ENCODE data around the gene SEZ6. TPM values are rescaled to one million over a fixed set of nuclear protein-coding genes. Genes with fewer than 3 reads are reported as not detected.

SEZ6 gene
- total and polyA plus RNA-seq, 7 donors: 0.04 TPM; not detected in 6

- H3K9me3 ChIP-seq: no peaks in the 10 kb centered on the region
- H3K4me1 ChIP-seq: peaks cover 19% of the 10 kb centered on the region
- H3K27me3 ChIP-seq (ENCODE audit: insufficient read depth in 3 of 3, low read length in 2 of 3): no peaks in the 10 kb centered on the region
- intact Hi-C loops (cut with DNase I): loop anchor here in 1 of 2 donors (10.0 kb wide), 1 partner anchor 273 kb away; the partner anchor contains the start of gene BLTP2
- ATAC-seq: peak; percentile 20 to 70 (median 52)
- 25 to 58% (median 43%) methylated on average over 5 of the region's 5 CpGs for WGBS, 3 donors
- no peak for DNase-seq
- H3K36me3 ChIP-seq (ENCODE audit: insufficient read depth in 1 of 2, low read depth in 1 of 2): peaks cover 17 to 99% of the 10 kb centered on the region in 2 donors
- no peak overlapping the region for H3K4me3 ChIP-seq
- TF ChIP-seq, protein P1, sequence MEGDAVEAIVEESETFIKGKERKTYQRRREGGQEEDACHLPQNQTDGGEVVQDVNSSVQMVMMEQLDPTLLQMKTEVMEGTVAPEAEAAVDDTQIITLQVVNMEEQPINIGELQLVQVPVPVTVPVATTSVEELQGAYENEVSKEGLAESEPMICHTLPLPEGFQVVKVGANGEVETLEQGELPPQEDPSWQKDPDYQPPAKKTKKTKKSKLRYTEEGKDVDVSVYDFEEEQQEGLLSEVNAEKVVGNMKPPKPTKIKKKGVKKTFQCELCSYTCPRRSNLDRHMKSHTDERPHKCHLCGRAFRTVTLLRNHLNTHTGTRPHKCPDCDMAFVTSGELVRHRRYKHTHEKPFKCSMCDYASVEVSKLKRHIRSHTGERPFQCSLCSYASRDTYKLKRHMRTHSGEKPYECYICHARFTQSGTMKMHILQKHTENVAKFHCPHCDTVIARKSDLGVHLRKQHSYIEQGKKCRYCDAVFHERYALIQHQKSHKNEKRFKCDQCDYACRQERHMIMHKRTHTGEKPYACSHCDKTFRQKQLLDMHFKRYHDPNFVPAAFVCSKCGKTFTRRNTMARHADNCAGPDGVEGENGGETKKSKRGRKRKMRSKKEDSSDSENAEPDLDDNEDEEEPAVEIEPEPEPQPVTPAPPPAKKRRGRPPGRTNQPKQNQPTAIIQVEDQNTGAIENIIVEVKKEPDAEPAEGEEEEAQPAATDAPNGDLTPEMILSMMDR (IDR thresholded peaks at IDR 0.05): no peak
- peak overlapping the region; percentile 72 for H3K27ac ChIP-seq
Measured at GRCh38 chr17:28917465-28917864, 88.4 kb downstream of the SEZ6 start.

GRCh38 chr17:28917029-28917428 lies 88.8 kb downstream of the SEZ6 start:
- H3K27ac ChIP-seq: peak overlapping the region; percentile 72
- intact Hi-C loops (cut with DNase I): loop anchor here in 1 of 2 donors (10.0 kb wide), 1 partner anchor 272 kb away; the partner anchor contains the start of gene BLTP2
- ATAC-seq: peak; percentile 28 to 61 (median 50)

DNA sequence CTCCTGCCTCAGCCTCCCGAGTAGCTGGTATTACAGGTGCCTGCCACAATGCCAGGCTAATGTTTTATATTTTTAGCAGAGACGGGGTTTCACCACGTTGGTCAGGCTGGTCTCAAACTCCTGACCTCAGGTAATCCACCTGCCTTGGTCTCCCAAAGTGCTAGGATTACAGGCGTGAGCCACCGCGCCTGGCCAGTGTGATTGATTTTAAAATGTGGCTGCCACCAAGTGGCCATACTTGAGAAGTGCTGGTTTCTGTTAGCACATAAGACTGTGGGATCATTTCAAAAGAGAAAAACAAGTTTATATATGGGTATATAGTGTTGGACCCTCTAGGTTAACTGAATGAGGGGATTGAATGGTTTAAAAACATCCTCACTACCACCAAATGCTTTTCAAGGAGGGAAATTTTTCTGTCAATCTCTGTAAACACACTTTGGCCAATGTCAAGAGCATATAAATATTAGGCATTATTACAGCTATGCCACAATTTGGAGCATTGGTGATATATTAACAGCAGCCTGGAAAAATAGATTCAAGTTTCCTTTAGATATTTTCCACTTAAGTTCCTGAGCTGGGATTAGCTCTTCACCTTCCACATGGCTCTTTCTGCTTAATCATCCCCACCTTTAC lies 89.4 kb downstream of the SEZ6 start:
- ATAC-seq (peak; percentile 69 to 84 (median 74)), DNase-seq (no peak)
- TF ChIP-seq, protein P1 (IDR thresholded peaks at IDR 0.05): peak; percentile 69
- H3K4me3 ChIP-seq: no peak overlapping the region
- H3K4me1 ChIP-seq: peaks cover 19% of the 10 kb centered on the region
- H3K27ac ChIP-seq: peak overlapping the region; percentile 72
- H3K27me3 ChIP-seq (ENCODE audit: insufficient read depth in 3 of 3, low read length in 2 of 3): no peaks in the 10 kb centered on the region
- H3K9me3 ChIP-seq: no peaks in the 10 kb centered on the region
- 33 to 48% (median 37%) methylated on average over 6 of the region's 6 CpGs for WGBS, 3 donors
- intact Hi-C loops (cut with DNase I): loop anchor here in 1 of 2 donors (10.0 kb wide), 1 partner anchor 272 kb away; the partner anchor contains the start of gene BLTP2
- peaks cover 20 to 99% of the 10 kb centered on the region in 2 donors for H3K36me3 ChIP-seq (ENCODE audit: insufficient read depth in 1 of 2, low read depth in 1 of 2)

More at GRCh38 chr17:28917029-28917428, 88.8 kb downstream of the SEZ6 start:
- TF ChIP-seq, protein P1 (IDR thresholded peaks at IDR 0.05): no peak
- H3K4me1 ChIP-seq: peaks cover 19% of the 10 kb centered on the region
- DNase-seq: no peak
- H3K9me3 ChIP-seq: no peaks in the 10 kb centered on the region
- H3K4me3 ChIP-seq: no peak overlapping the region
- H3K27me3 ChIP-seq (ENCODE audit: insufficient read depth in 3 of 3, low read length in 2 of 3): no peaks in the 10 kb centered on the region
- WGBS, 3 donors: 42 to 74% (median 44%) methylated on average over 12 of the region's 12 CpGs
- peaks cover 20 to 99% of the 10 kb centered on the region in 2 donors for H3K36me3 ChIP-seq (ENCODE audit: insufficient read depth in 1 of 2, low read depth in 1 of 2)

- peaks cover 28 to 99% of the 10 kb centered on the region in 2 donors for H3K36me3 ChIP-seq (ENCODE audit: insufficient read depth in 1 of 2, low read depth in 1 of 2)
- H3K9me3 ChIP-seq: no peaks in the 10 kb centered on the region
- no peak overlapping the region for H3K4me3 ChIP-seq
- no peak for ATAC-seq
- intact Hi-C loops (cut with DNase I): loop anchor here in 1 of 2 donors (2.0 to 10.0 kb wide), 2 partner anchors 156 to 268 kb away; partner anchors contain the start of gene BLTP2
- H3K27me3 ChIP-seq (ENCODE audit: insufficient read depth in 3 of 3, low read length in 2 of 3): no peaks in the 10 kb centered on the region
- H3K4me1 ChIP-seq: peaks cover 30% of the 10 kb centered on the region
- 91 to 94% (median 92%) methylated on average over 6 of the region's 6 CpGs for WGBS, 3 donors
- TF ChIP-seq, protein P1 (IDR thresholded peaks at IDR 0.05): no peak
- DNase-seq: no peak
- H3K27ac ChIP-seq: no peak overlapping the region
Measured at GRCh38 chr17:28912938-28913333, 92.9 kb downstream of the SEZ6 start.
